HG02840 (cell line): Measurements from ENCODE around the gene FOXL2NB.

Experiments used
- ATAC-seq: cut with Tn5 transposase; IDR thresholded peaks from one replicate; pipeline ENCODE4 v1.9.1; 2021; ENCODE audit warnings: mild to moderate bottlenecking, moderate library complexity, moderate number of reproducible peaks; ENCODE audit not compliant: unreplicated experiment, low FRiP score

The FOXL2NB gene

GRCh38 chr3:138928727-138929372 lies 18.2 kb upstream of the FOXL2NB start:
- ATAC-seq, result no peak

- ATAC-seq, result no peak
Measured at GRCh38 chr3:138933068-138933668, 13.8 kb upstream of the FOXL2NB start.

GRCh38 chr3:138933981-138934691 lies 12.9 kb upstream of the FOXL2NB start:
- ATAC-seq, result no peak

GRCh38 chr3:138935505-138935862 lies 11.5 kb upstream of the FOXL2NB start:
- no peak for ATAC-seq

GRCh38 chr3:138935863-138936740 lies 10.9 kb upstream of the FOXL2NB start:
- no peak for ATAC-seq

- no peak for ATAC-seq
Measured at GRCh38 chr3:138936741-138937689, 10.0 kb upstream of the FOXL2NB start.

- no peak for ATAC-seq
Measured at GRCh38 chr3:138937690-138938055, 9.3 kb upstream of the FOXL2NB start.

- no peak for ATAC-seq
Measured at GRCh38 chr3:138938056-138938876, 8.8 kb upstream of the FOXL2NB start.

- no peak for ATAC-seq
Measured at GRCh38 chr3:138938877-138939560, 8.0 kb upstream of the FOXL2NB start.

GRCh38 chr3:138939561-138940241 lies 7.3 kb upstream of the FOXL2NB start:
- ATAC-seq, result no peak

- no peak for ATAC-seq
Measured at GRCh38 chr3:138940446-138940845, 6.6 kb upstream of the FOXL2NB start.

- no peak for ATAC-seq
Measured at GRCh38 chr3:138941259-138941885, 5.6 kb upstream of the FOXL2NB start.

GRCh38 chr3:138942271-138942670 lies 4.7 kb upstream of the FOXL2NB start:
- no peak for ATAC-seq

- ATAC-seq, result no peak
Measured at GRCh38 chr3:138942861-138943623, 4.0 kb upstream of the FOXL2NB start.

- ATAC-seq, result no peak
Measured at GRCh38 chr3:138943724-138944653, 3.0 kb upstream of the FOXL2NB start.

- ATAC-seq, result no peak
Measured at GRCh38 chr3:138944654-138944928, 2.4 kb upstream of the FOXL2NB start.
